Measurements from ENCODE around the gene STAU1. TPM values are rescaled to one million over a fixed set of nuclear protein-coding genes. Genes with fewer than 3 reads are reported as not detected.
"Not testable (repeated sequence)": the region's sequence is repeated elsewhere in the genome, so short reads cannot be mapped to it uniquely, and the experiment has no call there.

STAU1 gene
- total RNA-seq, 1 donor from 2014 or later: 58.6 TPM

GRCh38 chr20:49219091-49219923, 31.2 kb upstream of the STAU1 start, which contains the start of gene DDX27:
DDX27 (plus strand) TSS chr20:49219416; CDS start chr20:49219449, 33 bp downstream.
- H3K4me3 ChIP-seq (ENCODE audit: low read depth, low read length): peak within 1 kb of the TSS; percentile 90
- DNase-seq (ENCODE audit: low read depth): peak; percentile 89
- no peak for TF ChIP-seq CTCF (conservative IDR thresholded peaks at IDR 0.05; ENCODE audit: low read depth, low read length)

DNA sequence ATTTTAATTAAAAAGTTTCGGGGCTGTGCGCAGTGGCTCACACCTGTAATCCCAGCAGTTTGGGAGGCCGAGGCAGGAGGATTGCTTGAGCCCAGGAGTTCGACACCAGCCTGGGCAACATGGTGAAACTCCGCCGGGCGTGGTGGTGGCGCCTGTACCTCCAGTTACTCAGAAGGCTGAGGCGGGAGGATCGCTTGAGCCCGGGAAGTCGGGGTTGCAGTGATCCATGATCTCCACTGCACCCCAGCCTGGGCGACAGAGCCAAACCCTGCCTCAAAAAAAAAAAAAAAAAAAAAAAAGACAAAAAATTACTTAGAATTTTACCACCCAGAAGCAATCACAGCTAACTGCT, 30.6 kb upstream of the STAU1 start:
- H3K4me3 ChIP-seq (ENCODE audit: low read depth, low read length): peak overlapping the region; percentile 90
- not testable (repeated sequence) for DNase-seq (ENCODE audit: low read depth)

DNA sequence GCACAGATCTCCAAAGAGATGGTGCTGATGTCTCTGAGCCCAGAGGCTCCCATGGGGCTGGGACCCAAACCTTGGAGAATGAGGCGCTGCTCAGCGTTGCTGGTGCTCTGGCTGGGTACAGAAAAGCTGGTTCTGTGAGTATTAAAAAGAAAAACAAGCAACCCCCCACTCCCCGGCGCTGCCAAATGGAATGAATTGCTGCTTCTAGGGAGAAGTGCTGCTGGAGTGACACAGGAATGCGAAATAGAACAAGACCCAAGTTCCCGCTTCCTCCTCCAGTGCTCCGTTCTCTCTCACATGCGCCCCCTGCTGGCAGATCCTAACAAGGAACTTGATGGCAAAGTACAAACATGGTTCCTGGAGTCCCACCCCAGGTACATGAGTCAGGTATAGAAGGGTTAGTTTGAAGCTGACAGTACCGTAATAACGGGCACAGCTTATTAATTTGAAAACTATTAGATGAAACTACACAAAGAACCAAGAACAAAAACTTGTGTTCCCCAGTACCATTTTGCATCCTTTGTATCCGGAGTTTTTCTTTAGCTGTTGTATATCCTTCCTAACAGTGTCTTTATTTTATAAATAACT, 29.0 kb upstream of the STAU1 start:
- DNase-seq (ENCODE audit: low read depth): peak; percentile 50
- peak; percentile 96 for TF ChIP-seq CTCF (conservative IDR thresholded peaks at IDR 0.05; ENCODE audit: low read depth, low read length)
- H3K4me3 ChIP-seq (ENCODE audit: low read depth, low read length): no peak overlapping the region

- no peak for TF ChIP-seq CTCF (conservative IDR thresholded peaks at IDR 0.05; ENCODE audit: low read depth, low read length)
- H3K4me3 ChIP-seq (ENCODE audit: low read depth, low read length): no peak overlapping the region
- no peak for DNase-seq (ENCODE audit: low read depth)
These were observed 27.1 kb upstream of the STAU1 start for GRCh38 chr20:49215232-49215631.

- no peak for TF ChIP-seq CTCF (conservative IDR thresholded peaks at IDR 0.05; ENCODE audit: low read depth, low read length)
- no peak overlapping the region for H3K4me3 ChIP-seq (ENCODE audit: low read depth, low read length)
- no peak for DNase-seq (ENCODE audit: low read depth)
These were observed 26.4 kb upstream of the STAU1 start for GRCh38 chr20:49214571-49214970.

DNA sequence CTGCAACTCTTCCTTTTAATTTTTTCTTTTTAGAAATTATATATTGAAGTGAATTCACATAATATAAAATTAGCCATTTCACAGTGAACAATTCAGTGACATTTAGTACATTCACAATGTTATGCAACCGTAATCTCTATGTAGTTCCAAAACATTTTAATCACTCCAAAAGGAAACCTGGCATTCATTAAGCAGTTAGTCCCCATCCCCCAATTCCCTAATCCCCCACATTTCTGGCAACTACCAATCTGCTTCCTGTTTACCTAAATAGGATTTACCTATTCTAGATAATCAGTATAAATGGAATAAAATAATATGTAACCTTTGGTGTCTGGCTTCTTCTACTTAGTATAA, 22.6 kb upstream of the STAU1 start:
- no peak for TF ChIP-seq CTCF (conservative IDR thresholded peaks at IDR 0.05; ENCODE audit: low read depth, low read length)
- no peak for DNase-seq (ENCODE audit: low read depth)
- H3K4me3 ChIP-seq (ENCODE audit: low read depth, low read length): no peak overlapping the region

GRCh38 chr20:49210101-49210756, 22.1 kb upstream of the STAU1 start:
- DNase-seq (ENCODE audit: low read depth): no peak
- no peak for TF ChIP-seq CTCF (conservative IDR thresholded peaks at IDR 0.05; ENCODE audit: low read depth, low read length)
- H3K4me3 ChIP-seq (ENCODE audit: low read depth, low read length): no peak overlapping the region
